ENCODE data around the gene ANKRD6. TPM values are rescaled to one million over a fixed set of nuclear protein-coding genes. Genes with fewer than 3 reads are reported as not detected.
A peak's percentile ranks its signal among the peaks of the same experiment; 100 is the strongest.

The ANKRD6 gene
- total RNA-seq, 1 donor from 2014 or later = 0.48 TPM

DNA sequence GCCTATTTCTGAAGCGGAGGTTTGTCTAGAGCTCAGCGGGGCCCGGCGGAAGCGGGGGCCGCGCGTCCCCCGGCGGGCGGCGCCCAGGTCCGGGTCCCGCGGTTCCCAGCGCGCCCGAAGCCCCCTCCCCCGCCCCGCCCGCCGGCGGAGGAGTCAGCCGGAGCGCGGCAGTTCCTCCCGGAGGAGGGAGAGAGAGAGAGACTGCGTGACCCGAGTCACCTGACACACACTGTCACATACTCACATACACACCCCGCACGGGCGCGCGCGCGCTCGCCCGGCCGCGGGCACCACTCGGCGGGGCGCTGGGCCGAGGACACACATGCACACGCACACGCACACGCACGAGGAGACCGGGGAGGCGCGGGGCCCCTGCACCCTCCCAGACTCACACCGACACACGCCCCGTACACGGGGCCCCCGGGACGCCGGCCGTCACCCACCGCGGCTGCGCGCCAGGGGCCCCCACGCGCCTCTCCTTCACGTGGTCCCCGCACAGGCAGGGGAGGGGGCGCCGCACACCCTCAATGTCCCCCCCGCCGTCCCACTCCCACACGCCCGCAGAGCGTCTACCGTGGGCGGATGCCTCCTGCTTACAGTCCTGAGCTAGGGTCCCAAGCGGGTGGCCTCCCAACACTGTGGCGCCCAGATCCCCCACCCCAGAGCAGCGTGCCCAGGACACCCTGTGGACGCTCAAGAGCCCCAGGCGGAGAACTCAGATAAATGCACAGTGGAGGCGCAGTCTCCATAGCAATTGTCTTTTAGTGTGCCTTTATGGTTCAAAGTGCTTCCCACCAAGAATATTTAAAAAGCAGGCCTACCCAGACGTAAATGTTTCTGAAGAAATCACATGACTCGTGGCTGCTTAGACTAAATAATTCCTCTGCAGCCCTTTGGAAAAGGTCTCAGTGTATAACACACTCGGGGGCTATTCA lies 20.6 kb upstream of the ANKRD6 start, which contains the start of gene RRAGD:
RRAGD (minus strand) TSS at position 203 of the 935 bp plus-strand sequence. CDS start 280 bp downstream, outside the sequence.
- peak; percentile 46 for DNase-seq (ENCODE audit: low read depth)

DNA sequence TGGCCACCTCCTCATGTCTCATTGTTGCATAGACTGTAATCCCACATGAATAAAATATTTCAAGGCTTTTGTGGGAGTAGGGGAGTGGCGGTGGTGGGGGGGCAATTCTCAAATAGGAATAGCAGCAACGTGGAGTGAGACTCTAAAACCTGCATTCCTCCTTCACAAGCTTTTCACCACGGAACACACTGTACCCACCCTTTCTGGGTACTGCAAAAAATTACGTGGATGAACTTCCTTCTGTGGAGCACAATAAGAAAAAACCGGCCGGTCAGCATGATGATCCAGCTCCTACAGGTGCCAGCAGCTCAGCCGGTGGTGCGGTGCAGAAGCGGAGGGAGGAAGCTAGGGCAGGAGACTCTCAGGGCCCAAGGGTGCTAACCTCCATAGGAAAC lies 19.9 kb upstream of the ANKRD6 start:
- DNase-seq (ENCODE audit: low read depth) = no peak

DNA sequence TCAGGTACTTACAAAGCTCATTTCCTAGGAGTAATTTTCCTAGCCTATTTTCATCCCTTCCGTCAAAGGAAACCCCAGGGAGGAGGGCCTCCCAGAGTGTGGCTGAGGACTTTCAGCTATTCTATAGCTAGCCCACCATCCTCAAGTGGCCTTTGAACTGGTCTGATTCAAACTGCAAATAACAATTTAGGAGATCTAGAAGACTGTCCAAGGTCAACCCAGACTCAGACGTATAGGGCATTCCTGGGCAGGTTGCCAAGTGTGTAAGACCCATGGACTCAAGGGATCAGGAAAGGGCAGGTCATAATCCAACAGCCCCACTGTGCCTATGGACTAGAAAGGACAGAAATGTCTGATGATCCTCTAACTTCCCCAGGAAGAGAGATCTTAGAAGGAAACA lies 18.7 kb upstream of the ANKRD6 start:
- no peak for DNase-seq (ENCODE audit: low read depth)

DNA sequence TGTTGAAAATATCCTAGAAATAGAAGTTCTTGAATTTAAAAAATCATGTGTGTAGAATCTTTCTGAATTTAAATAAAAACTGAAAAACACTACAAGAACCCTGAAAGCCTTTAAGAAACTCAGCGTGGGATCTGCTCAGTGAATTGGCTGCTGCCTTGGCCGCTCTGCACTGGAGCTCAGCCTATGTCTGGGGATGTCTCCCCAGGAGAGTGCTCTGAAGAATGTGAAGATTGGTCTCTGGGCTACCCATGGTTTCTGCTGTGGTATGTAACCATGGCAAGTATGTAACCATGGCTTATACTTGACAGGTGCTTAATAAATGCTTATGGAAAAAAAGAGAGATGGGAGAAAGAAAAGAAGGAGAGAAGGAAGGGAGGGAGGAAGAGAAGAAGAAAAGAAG lies 17.8 kb upstream of the ANKRD6 start:
- peak; percentile 48 for DNase-seq (ENCODE audit: low read depth)

DNA sequence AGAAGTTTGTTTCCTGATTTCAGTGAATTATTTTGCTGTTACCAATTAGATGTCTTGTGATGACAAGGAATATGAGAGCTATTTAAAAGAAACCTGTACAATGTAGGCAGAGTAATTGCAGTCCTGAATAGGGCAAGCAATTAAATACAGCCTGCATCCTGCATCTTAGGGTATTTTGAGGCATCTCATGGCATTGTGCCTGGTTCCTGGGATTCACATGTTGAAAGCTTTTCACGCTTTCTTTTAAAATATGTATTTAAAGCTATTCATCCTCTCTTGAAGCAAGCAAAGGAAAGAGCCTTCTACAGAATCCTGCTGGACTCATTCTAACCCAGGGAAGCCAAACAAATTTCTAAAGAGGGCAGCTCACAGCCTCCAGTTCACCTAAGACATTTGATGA lies 16.2 kb upstream of the ANKRD6 start:
- DNase-seq (ENCODE audit: low read depth) = no peak

DNA sequence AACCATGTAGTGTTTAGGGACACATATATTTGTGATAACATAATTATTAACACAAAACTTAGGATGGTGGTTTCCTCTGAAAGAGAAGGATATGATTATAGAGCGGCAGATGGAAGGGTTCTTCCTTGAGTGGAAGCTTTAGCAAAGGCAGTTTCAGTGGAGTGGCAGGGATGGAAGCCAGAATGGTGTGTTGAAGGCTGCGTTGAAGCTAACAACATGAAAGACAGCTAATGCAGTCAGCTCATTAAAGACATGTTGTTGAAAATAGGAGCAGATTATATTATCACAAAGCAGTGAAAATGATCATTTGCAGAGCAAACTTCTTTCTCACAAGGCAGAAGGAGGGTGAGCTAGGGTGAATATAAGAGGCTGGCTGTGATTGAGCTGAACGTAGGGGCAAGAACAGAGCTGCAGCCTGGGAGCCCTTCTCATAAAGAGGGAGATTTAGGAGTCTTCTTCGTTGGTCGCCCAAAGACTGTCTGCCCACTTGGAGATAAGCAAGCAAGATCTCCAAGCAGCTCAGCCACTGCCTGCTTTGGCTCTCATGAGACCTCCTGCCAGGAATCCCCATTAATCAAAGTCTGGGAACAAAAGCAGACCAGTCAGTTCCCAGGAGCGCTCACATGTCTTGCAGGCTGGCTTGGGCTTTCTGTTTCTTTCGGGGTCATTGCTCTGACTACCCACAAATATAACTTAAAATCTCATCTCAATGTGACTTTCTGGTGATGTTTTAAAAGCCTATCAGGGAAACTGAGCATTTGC lies 2.6 kb upstream of the ANKRD6 start:
- DNase-seq (ENCODE audit: low read depth) = no peak

DNA sequence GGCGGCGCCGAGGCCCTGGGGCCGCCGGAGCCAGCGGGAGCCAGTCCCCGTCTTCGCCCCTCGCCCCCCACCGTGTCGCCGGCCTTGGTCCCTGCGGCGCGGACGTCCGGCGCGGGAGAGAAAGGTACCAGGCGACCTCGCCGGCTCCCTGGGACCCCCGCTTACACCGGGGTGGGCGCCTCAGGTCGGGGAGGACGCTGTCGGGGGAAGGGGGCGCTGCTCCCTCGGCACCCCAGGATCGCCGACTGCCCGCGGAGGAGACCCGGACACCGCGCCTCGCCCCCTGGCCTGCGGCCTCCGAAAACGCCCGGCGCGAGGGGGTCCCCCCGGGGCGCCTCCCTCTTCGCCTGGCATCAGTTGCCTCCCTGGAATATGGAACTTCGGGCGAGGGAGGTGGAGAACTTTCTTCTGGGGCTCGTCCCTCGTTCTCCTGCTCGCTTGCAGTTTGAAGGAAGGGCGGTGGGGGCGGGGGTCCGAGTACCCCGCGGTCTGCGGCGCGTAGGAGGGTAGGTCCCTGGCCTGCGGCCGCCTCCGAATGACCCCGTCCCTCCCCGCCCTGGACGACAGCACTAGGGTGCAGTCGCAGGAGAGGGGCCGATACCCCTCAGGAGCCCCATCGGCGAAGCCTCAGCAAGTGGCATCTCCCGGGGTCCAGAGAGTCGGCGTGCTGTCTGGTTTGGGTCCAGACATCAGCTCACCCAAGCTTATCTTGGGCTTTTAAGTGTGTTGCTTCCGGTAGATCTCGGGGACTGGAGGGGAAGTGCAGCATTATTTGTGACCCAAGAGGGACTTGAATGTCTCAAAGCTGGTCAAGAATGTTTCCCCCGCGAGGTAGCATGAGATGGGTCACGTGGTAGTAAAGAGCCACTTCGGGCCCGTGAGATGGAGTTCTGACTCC lies 549 bp downstream of the ANKRD6 start:
- no peak for DNase-seq (ENCODE audit: low read depth)

DNA sequence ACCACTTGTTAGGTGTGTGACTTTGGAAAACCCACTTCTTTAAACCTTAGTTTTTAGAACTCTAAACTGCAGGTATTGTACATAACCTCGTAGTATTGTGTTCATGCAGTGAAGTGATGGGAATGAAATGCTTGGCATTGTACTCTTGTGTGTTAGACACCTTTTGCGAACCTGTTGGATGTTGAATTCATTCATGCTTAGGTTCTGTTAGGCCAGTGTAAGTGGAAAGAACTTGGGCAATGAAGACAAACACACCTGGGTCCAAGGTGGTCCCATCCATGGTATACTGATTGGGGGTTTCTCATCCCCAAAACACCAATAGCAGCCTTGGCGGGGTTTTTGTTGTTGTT lies 1.2 kb downstream of the ANKRD6 start:
- no peak for DNase-seq (ENCODE audit: low read depth)

DNA sequence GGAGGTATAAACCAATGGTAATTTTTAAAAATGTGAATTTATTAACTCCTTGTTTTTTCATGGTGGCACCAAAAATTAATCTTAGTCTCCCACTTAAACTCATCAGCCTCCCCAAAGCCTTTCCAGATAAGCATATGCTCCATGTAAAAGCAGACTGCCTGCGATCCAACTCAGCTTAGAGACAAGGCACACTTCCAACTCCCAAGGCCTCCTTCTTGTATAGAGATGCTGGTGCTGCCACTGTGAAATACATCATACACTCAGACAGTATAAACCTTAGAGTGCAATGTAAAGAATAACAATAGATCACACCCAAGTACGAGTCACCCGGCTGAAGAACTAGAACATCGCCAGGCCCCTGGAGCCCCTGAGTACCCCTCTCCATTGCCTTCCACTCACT lies 2.0 kb downstream of the ANKRD6 start:
- DNase-seq (ENCODE audit: low read depth) = no peak

DNA sequence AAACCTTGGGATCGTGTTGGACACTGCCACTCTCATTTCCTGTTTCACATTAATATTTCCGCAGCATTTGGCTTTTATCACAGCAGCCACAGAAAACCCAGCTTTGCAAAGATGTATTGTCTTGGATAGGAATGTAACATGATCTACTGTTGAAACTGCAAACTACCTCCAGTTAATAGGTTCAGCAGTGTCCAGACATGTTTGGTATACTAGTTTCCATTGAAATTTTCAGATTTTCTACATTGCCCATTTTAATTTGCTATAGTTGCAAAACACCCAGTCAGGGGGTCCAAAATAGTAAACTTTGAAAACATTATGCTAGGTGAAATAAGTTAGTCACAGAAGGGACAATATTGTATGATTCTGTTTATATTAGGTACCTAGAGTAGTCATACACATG lies 3.3 kb downstream of the ANKRD6 start:
- DNase-seq (ENCODE audit: low read depth) = no peak

DNA sequence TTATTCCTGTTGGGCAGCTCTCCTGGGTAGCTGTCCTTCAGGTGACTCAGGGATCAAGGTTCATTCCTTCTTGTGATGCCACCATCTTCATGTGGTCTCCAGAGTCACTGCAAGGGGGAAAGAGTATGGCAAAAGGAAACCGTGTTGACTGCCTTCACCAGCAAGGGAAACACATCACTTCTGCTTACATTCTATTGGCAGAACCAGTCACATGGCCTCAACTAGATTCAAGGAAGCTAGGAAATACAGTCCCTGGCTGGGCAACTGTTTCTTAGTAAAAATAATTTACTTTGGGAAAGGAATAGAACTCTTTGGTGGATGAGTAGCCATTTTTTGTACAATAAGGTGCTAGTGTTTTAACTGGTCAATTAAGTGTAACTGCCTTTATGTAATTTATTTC lies 5.3 kb downstream of the ANKRD6 start:
- DNase-seq (ENCODE audit: low read depth) = no peak

DNA sequence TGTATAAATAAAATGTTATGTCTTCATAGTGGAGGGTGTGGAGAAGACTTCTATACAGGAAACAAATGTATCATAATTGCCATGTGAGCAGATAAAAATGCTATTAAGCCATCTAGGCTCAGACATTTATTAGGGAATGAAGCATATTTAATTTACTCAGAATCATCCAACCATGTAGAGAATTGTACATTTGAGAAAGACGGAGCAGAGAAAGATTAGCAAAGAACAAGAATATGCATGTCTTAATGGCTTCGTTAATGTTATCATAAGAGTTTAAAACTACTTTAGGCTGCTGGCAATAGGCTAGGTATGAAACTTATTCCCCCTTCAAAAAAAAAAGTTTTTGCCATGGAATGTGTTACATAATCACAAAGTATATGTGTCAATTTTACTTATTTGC lies 6.1 kb downstream of the ANKRD6 start:
- DNase-seq (ENCODE audit: low read depth) = no peak

DNA sequence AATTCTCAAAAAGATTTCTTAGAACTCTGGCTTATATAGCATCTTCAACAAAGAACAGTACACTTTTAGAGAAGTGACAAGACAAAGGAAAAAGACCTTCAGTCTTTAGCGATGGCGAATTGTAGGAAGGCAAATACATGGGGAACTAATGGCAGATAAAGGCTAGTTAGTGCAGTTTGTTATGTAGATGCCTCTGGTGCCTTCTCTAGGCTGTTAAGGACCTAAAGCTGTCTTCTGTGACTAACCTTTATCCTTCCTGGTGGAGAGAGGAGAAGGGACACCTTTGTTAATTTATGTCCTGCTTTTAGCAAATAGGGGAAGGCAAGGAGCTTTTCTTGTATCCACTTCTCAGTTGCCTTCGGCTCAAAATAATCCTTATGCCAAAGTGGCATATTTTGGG lies 7.2 kb downstream of the ANKRD6 start:
- DNase-seq (ENCODE audit: low read depth) = no peak

DNA sequence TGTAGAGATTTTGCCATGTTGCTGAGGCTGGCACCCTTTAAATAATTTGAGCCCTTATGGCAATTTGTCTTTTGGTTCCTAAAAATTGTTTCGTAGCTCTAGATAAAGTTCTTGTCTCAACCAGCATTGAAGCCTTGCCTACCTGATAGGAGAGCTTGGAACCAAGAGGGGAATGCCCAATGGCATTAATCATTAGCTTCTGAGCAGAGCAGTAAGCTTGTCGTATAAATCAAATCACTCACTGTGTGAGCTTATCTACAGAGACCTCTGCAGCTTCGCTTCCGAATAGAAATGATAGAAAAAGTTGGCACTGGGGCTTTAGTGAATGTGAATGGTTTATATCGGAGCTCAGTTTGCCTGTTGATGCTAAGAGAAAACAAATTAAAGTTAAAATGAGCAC lies 10.7 kb downstream of the ANKRD6 start:
- no peak for DNase-seq (ENCODE audit: low read depth)

DNA sequence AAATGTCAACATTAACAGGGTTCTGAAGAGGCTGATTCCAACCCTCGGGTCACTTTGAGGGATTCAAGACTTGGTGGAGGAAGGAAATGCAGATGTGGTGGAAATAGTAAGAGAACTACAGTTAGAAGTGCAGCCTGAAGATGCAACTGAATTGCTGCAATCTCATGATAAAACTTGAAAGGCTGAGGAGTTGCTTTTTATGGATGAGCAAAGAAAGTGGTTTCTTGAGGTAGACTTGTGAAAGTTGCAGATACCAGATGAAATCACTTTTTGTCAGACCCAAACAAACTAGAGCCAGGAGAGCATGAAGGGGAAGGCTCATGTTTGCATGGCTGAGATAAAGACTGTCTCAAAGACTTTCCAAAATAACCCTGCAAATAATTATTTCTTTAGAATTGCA lies 16.2 kb downstream of the ANKRD6 start:
- no peak for DNase-seq (ENCODE audit: low read depth)

DNA sequence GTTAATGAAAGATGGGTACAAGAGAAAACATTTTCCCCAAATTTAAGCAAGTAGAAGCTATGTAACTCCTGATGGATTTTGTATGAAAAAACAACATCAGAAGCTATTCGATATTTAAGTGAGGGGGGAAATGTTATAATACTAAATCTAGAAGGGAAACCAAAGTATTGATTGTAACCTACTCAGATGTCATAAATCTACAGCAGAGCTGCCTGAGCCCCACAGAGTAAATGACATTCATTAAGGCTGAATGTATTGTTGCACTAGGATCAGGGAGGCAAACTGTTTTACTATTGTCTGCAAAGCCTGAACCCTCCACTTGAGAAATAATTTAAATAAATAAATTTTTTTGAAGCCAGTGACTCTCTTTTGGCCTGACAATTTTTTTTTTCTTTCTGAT lies 19.3 kb downstream of the ANKRD6 start:
- DNase-seq (ENCODE audit: low read depth) = no peak

DNA sequence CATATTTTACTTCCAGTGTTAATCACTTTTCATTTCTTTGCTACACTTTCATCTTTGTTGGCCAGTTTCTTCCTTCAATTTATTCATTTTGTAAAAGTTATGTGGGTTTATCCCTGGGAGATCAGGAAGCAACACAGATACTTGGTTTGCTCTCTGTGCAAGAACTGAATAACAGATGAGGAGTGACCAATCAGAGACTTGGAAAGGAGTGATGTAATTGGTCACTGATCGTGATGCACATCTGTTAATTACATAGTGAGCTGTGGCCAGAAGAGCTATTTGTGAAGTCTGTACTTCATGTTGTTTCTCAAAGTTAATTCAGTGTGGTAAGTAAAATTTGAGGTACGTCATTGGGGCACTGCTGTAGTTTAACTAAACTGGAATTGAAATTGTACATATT lies 21.3 kb downstream of the ANKRD6 start:
- DNase-seq (ENCODE audit: low read depth) = no peak

DNA sequence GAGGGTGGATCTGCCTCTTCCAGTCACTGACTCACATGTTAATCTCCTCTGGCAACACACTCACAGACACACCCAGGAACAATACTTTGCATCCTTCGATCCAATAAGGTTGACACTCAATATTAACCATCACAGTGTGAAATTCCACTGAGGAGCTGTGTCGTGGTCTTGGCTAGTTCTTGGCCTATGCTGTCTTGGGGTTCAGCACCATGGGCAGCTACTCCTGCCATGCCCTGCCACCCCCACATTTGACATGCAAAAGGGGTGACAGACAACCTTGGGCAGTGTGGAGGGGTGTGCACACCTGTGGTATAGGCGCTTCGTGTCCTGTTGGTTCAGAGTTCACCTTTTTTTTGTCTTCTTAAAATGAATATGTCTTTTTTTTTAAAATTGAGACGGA lies 25.8 kb downstream of the ANKRD6 start:
- DNase-seq (ENCODE audit: low read depth) = no peak

DNA sequence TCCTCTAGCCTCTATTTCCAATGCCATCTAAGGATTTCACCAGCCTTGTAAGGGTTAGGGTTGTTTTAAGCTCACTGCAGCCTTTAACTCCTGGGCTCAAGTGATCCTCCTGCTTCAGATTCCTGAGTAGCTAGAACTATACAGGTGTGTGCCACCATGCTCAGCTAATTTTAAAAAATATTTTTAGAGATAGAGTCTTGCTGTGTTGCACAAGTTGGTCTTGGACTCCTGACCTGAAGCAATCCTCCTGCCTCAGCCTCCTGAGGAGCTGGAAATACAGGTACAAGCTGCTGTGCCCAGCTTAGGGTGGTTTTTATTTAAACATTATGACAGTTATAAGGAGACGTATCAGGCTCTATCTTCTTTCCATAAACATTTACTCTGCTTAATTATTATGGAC lies 26.5 kb downstream of the ANKRD6 start:
- DNase-seq (ENCODE audit: low read depth) = no peak

DNA sequence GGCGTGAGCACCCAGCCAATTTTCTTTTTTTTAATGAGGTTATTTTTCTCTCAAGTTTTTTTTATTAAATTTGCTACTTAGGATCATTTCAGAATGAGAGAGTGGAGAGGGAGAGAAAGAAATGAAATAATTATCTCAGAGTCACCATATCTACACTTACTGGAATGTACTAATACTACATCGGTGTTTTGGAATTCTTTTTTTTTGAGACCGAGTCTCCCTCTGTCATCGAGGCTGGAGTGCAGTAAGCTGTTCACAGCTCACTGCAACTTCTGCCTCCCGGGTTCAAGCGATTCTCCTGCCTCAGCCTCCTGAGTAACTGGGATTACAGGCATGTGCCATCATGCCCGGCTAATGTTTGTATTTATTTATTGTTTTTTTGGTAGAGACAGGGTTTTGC lies 27.8 kb downstream of the ANKRD6 start:
- no peak for DNase-seq (ENCODE audit: low read depth)

DNA sequence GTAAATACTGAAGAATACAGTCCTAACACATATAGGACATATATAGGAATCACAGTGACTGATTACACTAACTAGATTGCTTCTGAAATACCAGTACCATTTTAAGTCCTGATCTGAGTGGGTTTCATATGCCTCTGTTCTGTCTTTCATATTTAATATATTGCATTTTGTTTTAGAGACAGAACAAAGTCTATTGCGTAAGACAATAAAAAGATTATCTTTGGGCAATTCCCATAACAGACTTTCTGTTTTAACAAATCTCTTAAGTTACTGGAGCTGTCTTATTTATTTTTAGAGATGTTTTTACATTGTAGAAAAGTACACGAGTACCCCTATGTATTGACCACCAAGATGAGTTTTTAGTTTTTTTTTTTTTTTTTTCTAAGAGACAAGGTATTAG lies 29.6 kb downstream of the ANKRD6 start:
- DNase-seq (ENCODE audit: low read depth) = no peak

DNA sequence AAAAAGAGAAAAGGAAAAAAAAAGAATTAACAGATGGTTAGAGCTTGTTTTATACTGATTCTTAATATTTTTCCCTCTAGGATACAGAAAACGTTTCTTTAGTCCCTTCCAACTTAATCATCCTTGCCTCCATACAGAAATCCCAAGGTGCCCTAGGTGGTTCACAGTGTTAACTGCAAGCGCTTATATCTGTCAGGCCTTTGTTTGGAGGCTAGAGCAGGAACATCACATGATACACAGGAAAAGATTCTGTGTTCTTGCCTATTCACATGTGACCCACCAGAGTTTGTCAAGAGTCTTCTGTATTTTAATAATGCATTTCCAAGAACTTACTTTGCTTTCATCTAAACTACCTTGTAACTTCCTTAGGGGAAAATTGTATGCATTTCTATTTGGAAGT lies 31.3 kb downstream of the ANKRD6 start:
- DNase-seq (ENCODE audit: low read depth) = no peak

Measured in myocyte (in vitro differentiated cells).